Measurements from ENCODE around the gene RCSD1. TPM values are rescaled to one million over a fixed set of nuclear protein-coding genes. Genes with fewer than 3 reads are reported as not detected.

Gene RCSD1
- total RNA-seq, 4 donors from 2014 or later: 0.34 to 3.5 (median 2.0) TPM

DNA sequence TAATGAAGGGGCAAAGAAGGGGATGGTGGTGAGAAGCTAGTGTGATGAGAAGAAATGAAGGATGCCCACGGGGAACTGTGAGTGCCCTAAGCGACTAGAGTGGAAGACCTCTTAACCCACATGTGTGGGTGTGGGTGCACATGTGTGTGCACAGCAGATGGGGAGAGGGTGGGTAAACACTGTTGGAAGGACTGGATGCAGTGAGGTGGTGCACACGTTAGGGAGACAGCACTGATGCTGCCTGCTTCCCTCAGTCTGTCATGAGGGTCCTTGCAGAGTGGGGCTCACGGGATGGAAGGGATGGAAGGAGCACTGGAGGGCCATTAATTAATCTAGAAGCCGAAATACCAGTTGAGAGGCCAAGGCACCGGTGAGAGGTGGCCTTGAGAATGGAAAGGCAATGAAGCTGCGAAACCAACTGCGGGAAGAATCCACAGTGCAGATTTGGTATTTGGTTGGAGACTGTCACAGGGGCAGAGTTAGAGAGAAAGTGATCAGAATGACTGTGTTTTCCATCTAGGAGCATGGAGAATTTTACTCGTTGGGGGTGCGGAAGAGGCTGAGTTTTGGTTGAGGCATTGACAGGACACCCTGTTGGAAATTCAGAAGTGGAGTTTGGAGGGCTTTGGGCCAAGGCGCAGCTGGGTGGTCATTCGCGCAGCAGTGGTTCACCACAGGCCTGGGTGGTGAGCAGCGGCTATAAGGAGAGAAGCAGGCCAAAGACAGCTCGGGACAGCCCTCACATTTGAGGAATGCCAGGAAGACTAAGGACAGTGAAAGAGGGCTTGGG is 15.8 kb downstream of the RCSD1 start:
- Histone ChIP-seq H3K27me3 (no peaks in the 10 kb centered on the region), H3K27ac (no peak overlapping the region), H3K4me1 (peaks cover 12% of the 10 kb centered on the region), H3K9me3 (no peaks in the 10 kb centered on the region), H3K36me3 (no peaks in the 10 kb centered on the region), H3K4me3 (no peak overlapping the region)
- TF ChIP-seq POLR2A (IDR thresholded peaks at IDR 0.05) (no peak), EP300 (IDR thresholded peaks at IDR 0.05) (no peak), POLR2AphosphoS5 (IDR thresholded peaks at IDR 0.05) (no peak)
- TF ChIP-seq, protein P1, sequence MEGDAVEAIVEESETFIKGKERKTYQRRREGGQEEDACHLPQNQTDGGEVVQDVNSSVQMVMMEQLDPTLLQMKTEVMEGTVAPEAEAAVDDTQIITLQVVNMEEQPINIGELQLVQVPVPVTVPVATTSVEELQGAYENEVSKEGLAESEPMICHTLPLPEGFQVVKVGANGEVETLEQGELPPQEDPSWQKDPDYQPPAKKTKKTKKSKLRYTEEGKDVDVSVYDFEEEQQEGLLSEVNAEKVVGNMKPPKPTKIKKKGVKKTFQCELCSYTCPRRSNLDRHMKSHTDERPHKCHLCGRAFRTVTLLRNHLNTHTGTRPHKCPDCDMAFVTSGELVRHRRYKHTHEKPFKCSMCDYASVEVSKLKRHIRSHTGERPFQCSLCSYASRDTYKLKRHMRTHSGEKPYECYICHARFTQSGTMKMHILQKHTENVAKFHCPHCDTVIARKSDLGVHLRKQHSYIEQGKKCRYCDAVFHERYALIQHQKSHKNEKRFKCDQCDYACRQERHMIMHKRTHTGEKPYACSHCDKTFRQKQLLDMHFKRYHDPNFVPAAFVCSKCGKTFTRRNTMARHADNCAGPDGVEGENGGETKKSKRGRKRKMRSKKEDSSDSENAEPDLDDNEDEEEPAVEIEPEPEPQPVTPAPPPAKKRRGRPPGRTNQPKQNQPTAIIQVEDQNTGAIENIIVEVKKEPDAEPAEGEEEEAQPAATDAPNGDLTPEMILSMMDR (IDR thresholded peaks at IDR 0.05): no peak
- 83% methylated on average over 15 of the region's 15 CpGs for WGBS
- DNase-seq (ENCODE audit: low spot score in 2 of 2): peak in 1 of 2 donors; percentile 24

DNA sequence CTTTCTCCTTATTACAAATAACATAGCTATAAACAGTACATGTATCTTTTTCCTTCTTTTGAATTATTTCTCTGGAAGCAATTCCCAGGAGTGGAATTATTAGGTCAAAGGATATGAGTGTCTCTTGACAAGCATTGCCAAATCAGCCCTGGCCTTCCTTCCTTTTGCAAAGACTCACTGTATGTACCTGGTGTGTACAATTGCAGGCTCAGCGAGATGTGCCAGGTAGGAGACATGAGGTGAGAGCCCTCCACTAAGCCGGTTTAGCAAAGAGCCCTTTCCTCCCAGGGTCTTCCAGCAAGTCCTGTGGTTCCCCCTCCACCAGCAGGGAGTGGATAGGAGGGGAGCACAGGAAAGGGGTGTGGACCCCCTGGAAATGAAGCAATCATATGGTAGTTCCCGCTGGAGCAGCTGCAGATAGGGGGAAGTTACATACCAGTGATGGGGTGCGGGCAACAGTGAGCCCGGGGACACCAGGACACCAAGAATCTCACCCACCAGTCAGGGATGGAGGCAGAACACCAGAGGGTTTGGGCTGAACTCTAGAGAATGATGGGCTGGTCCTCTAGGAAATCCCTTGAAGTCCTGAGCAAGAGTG is 18.3 kb downstream of the RCSD1 start:
- Histone ChIP-seq H3K36me3 (no peaks in the 10 kb centered on the region), H3K9me3 (no peaks in the 10 kb centered on the region), H3K4me1 (peaks cover 21% of the 10 kb centered on the region), H3K27me3 (no peaks in the 10 kb centered on the region), H3K27ac (no peak overlapping the region), H3K4me3 (no peak overlapping the region)
- no peak for DNase-seq (ENCODE audit: low spot score in 2 of 2)
- TF ChIP-seq EP300 (IDR thresholded peaks at IDR 0.05) (no peak), POLR2A (IDR thresholded peaks at IDR 0.05) (no peak), POLR2AphosphoS5 (IDR thresholded peaks at IDR 0.05) (no peak)
- TF ChIP-seq, protein P1 (IDR thresholded peaks at IDR 0.05): no peak
- WGBS: 86% methylated on average over 5 of the region's 5 CpGs

DNA sequence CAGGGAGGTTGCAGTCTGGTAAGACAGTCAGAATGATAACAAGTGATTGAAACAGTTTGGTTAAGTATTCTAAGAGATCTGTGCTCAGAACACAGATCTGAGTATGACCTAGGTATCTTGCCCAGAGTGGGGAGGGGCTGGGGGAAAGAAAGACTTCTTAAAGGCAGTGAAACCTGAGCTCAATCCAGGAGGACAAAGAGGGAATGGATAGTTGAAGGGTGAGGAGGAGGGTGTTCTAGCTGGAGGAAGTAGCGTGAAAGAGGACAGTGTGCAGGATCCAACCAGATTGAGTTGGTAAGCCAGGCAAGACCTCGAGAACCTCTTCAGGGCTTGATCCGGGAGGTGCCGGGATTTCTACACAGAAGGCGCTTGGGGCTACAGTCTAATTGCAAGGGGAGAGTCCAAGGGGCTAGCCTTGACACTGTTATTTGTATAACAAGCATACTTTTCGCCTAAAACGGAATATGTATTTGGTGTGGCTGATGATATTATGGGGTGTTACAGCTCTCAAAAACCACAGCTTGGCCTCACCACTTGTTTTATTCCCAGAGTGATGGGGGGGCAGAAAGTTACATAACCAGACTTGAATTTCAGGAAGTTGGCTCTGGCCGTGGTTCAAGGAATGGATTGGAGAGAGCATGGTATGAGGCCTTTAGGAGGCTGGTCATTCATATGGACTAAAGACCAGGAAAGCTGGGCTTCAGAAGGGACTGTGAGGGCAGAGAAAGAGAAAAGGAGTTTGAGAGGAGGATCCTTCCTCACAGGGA is 19.1 kb downstream of the RCSD1 start:
- H3K4me1 ChIP-seq: peaks cover 22% of the 10 kb centered on the region
- TF ChIP-seq, protein P1 (IDR thresholded peaks at IDR 0.05): no peak
- TF ChIP-seq EP300 (IDR thresholded peaks at IDR 0.05): no peak
- TF ChIP-seq POLR2A (IDR thresholded peaks at IDR 0.05): no peak
- no peak for TF ChIP-seq POLR2AphosphoS5 (IDR thresholded peaks at IDR 0.05)
- DNase-seq (ENCODE audit: low spot score in 2 of 2): no peak
- no peak overlapping the region for H3K4me3 ChIP-seq
- H3K27ac ChIP-seq: no peak overlapping the region
- no peaks in the 10 kb centered on the region for H3K27me3 ChIP-seq
- H3K36me3 ChIP-seq: no peaks in the 10 kb centered on the region
- WGBS: 75% methylated on average over 8 of the region's 8 CpGs
- H3K9me3 ChIP-seq: no peaks in the 10 kb centered on the region

DNA sequence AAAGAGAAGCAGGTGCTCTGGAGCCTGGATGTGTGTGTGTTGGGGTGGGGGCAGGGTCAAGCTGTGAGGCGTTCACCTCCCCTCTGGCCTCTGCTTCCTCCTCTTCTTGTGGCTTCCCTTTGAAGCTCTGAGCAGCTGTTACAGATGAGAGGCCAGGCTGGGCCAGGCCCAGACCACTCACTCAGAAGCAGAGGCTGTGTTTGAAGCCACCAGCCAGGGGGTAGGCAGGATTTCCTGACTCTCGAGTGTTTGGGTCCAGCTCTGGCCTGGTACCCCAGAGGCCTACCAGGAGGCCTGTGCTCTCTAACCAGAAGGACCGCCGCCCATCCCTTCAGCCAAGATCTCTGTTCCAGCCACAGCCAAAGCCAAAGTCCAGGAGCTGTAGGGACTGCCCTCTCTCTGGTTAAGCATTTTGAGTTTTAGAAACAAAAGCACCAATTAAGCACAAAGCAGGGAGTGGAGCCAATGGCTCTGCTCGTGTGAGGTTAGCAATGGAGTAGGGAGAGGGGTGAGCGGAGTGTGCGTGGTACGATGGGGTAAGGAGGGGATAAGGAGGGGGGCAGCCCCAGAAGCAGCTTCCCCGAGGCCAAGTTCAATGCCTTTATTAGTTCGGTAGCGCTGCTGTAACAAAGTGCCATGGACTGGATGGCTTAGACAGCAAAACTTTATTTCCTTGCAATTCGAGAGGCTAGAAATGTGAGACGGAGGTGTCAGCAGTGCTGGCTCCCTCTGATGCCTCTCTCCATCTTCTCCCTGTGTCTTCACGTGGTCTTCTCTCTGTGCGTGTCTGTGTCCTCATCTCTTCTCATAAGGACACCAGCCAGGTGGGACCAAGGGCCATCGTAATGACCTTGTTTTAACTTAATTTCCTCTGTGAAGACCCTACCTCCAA is 20.5 kb downstream of the RCSD1 start:
- Histone ChIP-seq H3K36me3 (no peaks in the 10 kb centered on the region), H3K4me3 (no peak overlapping the region), H3K27ac (no peak overlapping the region), H3K4me1 (peaks cover 24% of the 10 kb centered on the region), H3K9me3 (no peaks in the 10 kb centered on the region), H3K27me3 (no peaks in the 10 kb centered on the region)
- TF ChIP-seq POLR2A (IDR thresholded peaks at IDR 0.05) (no peak), EP300 (IDR thresholded peaks at IDR 0.05) (no peak), POLR2AphosphoS5 (IDR thresholded peaks at IDR 0.05) (no peak)
- TF ChIP-seq, protein P1 (IDR thresholded peaks at IDR 0.05): no peak
- WGBS: 83% methylated on average over 15 of the region's 16 CpGs
- no peak for DNase-seq (ENCODE audit: low spot score in 2 of 2)
